HepG2 (cell line): ENCODE data around the gene SFT2D1. TPM values are rescaled to one million over a fixed set of nuclear protein-coding genes. Genes with fewer than 3 reads are reported as not detected.

ENCODE experiments used
- BRD4 ChIP-seq: sonication (generic); formaldehyde crosslinking; IDR thresholded peaks from 2 replicates; pipeline ENCODE4 v1.4.0; 2020; ENCODE audit warnings: missing genetic modification reagents
- CBFB ChIP-seq: sonication (generic); formaldehyde crosslinking; IDR thresholded peaks from 2 replicates; pipeline ENCODE4 v1.4.0; 2020; ENCODE audit warnings: missing genetic modification reagents
- CEBPG ChIP-seq: IDR thresholded peaks from 2 replicates; pipeline ENCODE4 v1.6.1; 2016
- ELF3 ChIP-seq: IDR thresholded peaks from 2 replicates; pipeline ENCODE4 v1.6.1; 2016; ENCODE audit warnings: missing genetic modification reagents, missing compliant biosample characterization
- HNRNPLL ChIP-seq: fragments of 200-400 bp; formaldehyde crosslinking; IDR thresholded peaks from 2 replicates; pipeline ENCODE4 v1.6.1; 2017; ENCODE audit warnings: mild to moderate bottlenecking, low read depth, low read length; ENCODE audit not compliant: poor library complexity, severe bottlenecking
- IRF1 ChIP-seq: sonication (generic); formaldehyde crosslinking; IDR thresholded peaks from 2 replicates; pipeline ENCODE4 v1.4.0; 2020; ENCODE audit warnings: low read depth, mild to moderate bottlenecking, missing genetic modification reagents
- MLX ChIP-seq: IDR thresholded peaks from 2 replicates; pipeline ENCODE4 v1.6.1; 2016
- NCOA2 ChIP-seq: sonication (generic); formaldehyde crosslinking; IDR thresholded peaks from 2 replicates; pipeline ENCODE4 v1.8.0; 2022; ENCODE audit warnings: inconsistent platforms
- NR3C1 ChIP-seq: sonication (generic); formaldehyde crosslinking; IDR thresholded peaks from 2 replicates; pipeline ENCODE4 v1.4.0; 2020; ENCODE audit warnings: missing genetic modification reagents
- PAWR ChIP-seq: sonication (generic); formaldehyde crosslinking; IDR thresholded peaks from 2 replicates; pipeline ENCODE4 v1.4.0; 2020; ENCODE audit warnings: missing genetic modification reagents, mild to moderate bottlenecking, borderline replicate concordance
- PREB ChIP-seq: sonication (generic); formaldehyde crosslinking; IDR thresholded peaks from 2 replicates; pipeline ENCODE4 v1.4.0; 2020; ENCODE audit warnings: missing genetic modification reagents
- PRMT3 ChIP-seq: sonication (generic); formaldehyde crosslinking; IDR thresholded peaks from 2 replicates; pipeline ENCODE4 v1.8.1; 2022; ENCODE audit warnings: low read depth, mild to moderate bottlenecking, moderate library complexity, missing genetic modification reagents, borderline replicate concordance
- RCOR2 ChIP-seq: IDR thresholded peaks from 2 replicates; pipeline ENCODE4 v1.6.1; 2016; ENCODE audit warnings: missing biosample characterization, missing genetic modification reagents
- SMAD9 ChIP-seq: sonication (generic); formaldehyde crosslinking; IDR thresholded peaks from 2 replicates; pipeline ENCODE4 v1.5.1; 2020; ENCODE audit warnings: mild to moderate bottlenecking, missing genetic modification reagents
- TARDBP ChIP-seq: sonication (generic); formaldehyde crosslinking; IDR thresholded peaks from 2 replicates; pipeline ENCODE4 v1.8.0; 2022; ENCODE audit warnings: mild to moderate bottlenecking, missing genetic modification reagents
- TGIF2 ChIP-seq: IDR thresholded peaks from 2 replicates; pipeline ENCODE4 v1.6.1; 2016; ENCODE audit warnings: control low read depth, missing compliant biosample characterization
- ZNF235 ChIP-seq: sonication (generic); formaldehyde crosslinking; IDR thresholded peaks from 2 replicates; pipeline ENCODE4 v1.8.1; 2023; ENCODE audit warnings: mild to moderate bottlenecking, missing genetic modification reagents, borderline replicate concordance
- ZNF264 ChIP-seq: sonication (generic); formaldehyde crosslinking; IDR thresholded peaks from 2 replicates; pipeline ENCODE4 v1.4.0; 2020; ENCODE audit warnings: missing genetic modification reagents
- ZNF446 ChIP-seq: sonication (generic); formaldehyde crosslinking; IDR thresholded peaks from 2 replicates; pipeline ENCODE4 v1.5.0; 2020; ENCODE audit warnings: mild to moderate bottlenecking, missing genetic modification reagents
- ZNF543 ChIP-seq: sonication (generic); formaldehyde crosslinking; IDR thresholded peaks from 2 replicates; pipeline ENCODE4 v1.4.0; 2020; ENCODE audit warnings: mild to moderate bottlenecking, missing genetic modification reagents
- ZNF562 ChIP-seq: sonication (generic); formaldehyde crosslinking; IDR thresholded peaks from 2 replicates; pipeline ENCODE4 v1.8.0; 2022; ENCODE audit warnings: missing genetic modification reagents, borderline replicate concordance
- ZNF619 ChIP-seq: sonication (generic); formaldehyde crosslinking; IDR thresholded peaks from 2 replicates; pipeline ENCODE4 v1.4.0; 2020; ENCODE audit warnings: mild to moderate bottlenecking, missing genetic modification reagents
- ZNF704 ChIP-seq: sonication (generic); formaldehyde crosslinking; IDR thresholded peaks from 2 replicates; pipeline ENCODE4 v1.8.1; 2023; ENCODE audit warnings: mild to moderate bottlenecking, inconsistent platforms, moderate library complexity, missing genetic modification reagents, borderline replicate concordance
- ZSCAN22 ChIP-seq: sonication (generic); formaldehyde crosslinking; IDR thresholded peaks from 2 replicates; pipeline ENCODE4 v1.4.0; 2020; ENCODE audit warnings: mild to moderate bottlenecking, missing genetic modification reagents
- polyA plus RNA-seq, 8 experiments: library from polyadenylated mRNA; depleted of rRNA in 3 of 8; stranded (reverse) in 7 of 8; unstranded in 1 of 8; fragments of >200 nt; fragmentation: Illumina TruSeq in 4 of 8; extraction: Trizol in 4 of 8; gene quantifications; 2 replicates each; pipeline versions ENCODE4 v1.2.1 to v1.2.3, GENCODE V29; 2011 to 2016; ENCODE audit warnings: low read depth in 4 of 8, missing spikeins in 1 of 8, mixed read lengths in 1 of 8; ENCODE audit not compliant: insufficient read depth in 1 of 8
- total RNA-seq, 5 experiments: library from RNA; depleted of rRNA; stranded (reverse); fragments of >200 nt; fragmentation: Illumina TruSeq; extraction: Trizol; gene quantifications; 2 replicates each; pipeline ENCODE4 v1.2.3, GENCODE V29; 2016; ENCODE audit warnings: low read depth in 1 of 5

Gene SFT2D1
- total and polyA plus RNA-seq, 2 of the 13 experiments (the other 11 are each of a cell fraction or from before 2014, with no cell fraction given) = 115 to 147 TPM

GRCh38 chr6:166382933-166383801 lies 40.8 kb upstream of the SFT2D1 start, which contains the start of gene MPC1 (continued):
- no peak; the same call in 1 of the 2 replicates for TF ChIP-seq MLX
- TF ChIP-seq CEBPG (CRISPR knock-in tag) = peak; percentile 36; the same call in 1 of the 2 replicates
- no peak; the same call in 1 of the 2 replicates for TF ChIP-seq PREB (CRISPR knock-in tag)
- TF ChIP-seq SMAD9 = 0 out of 2 replicates have a peak, but pooled peaks have one; percentile 19
- TF ChIP-seq IRF1 (CRISPR knock-in tag) = 0 out of 2 replicates have a peak, but pooled peaks have one; percentile 56
- peak; percentile 82; the same call in 1 of the 2 replicates for TF ChIP-seq ZSCAN22
- no peak for TF ChIP-seq RCOR2 (CRISPR knock-in tag)
- peak; percentile 71; the same call in 1 of the 2 replicates for TF ChIP-seq ZNF619 (CRISPR knock-in tag)
- peak; percentile 92; the same call in 1 of the 2 replicates for TF ChIP-seq ZNF704 (CRISPR knock-in tag)
- TF ChIP-seq PRMT3 (CRISPR knock-in tag) = 0 out of 2 replicates have a peak, but pooled peaks have one; percentile 79
- TF ChIP-seq TGIF2 = peak; percentile 75
- TF ChIP-seq ZNF562 (CRISPR knock-in tag) = peak; percentile 30; the same call in 1 of the 2 replicates
- TF ChIP-seq ELF3 (CRISPR knock-in tag) = peak; percentile 86
- no peak for TF ChIP-seq PAWR
- TF ChIP-seq ZNF264 = peak; percentile 57; the same call in 1 of the 2 replicates
- TF ChIP-seq NCOA2 = no peak
- TF ChIP-seq CBFB (CRISPR knock-in tag) = peak; percentile 56; the same call in 1 of the 2 replicates
- TF ChIP-seq NR3C1 (CRISPR knock-in tag) = no peak
- peak; percentile 97 for TF ChIP-seq HNRNPLL
- peak; percentile 47 for TF ChIP-seq BRD4
- TF ChIP-seq ZNF235 (CRISPR knock-in tag) = peak; percentile 28; the same call in 1 of the 2 replicates
- TF ChIP-seq ZNF446 (CRISPR knock-in tag) = no peak
- TF ChIP-seq TARDBP (CRISPR knock-in tag) = peak; percentile 81; the same call in 1 of the 2 replicates
- TF ChIP-seq ZNF543 = peak; percentile 97
